HT-29 (cell line): Measurements from ENCODE around the gene RDH8. TPM values are rescaled to one million over a fixed set of nuclear protein-coding genes. Genes with fewer than 3 reads are reported as not detected.
"Not testable (repeated sequence)": the region's sequence is repeated elsewhere in the genome, so short reads cannot be mapped to it uniquely, and the experiment has no call there.

ENCODE experiments used
- DNase-seq: peaks from one replicate; pipeline ENCODE4 v3.0.0-alpha.2; 2015; ENCODE audit warnings: low spot score
- total RNA-seq: library from RNA; depleted of rRNA; stranded (reverse); fragments of >200 nt; shearing (Covaris generic); gene quantifications from 2 replicates; pipeline ENCODE4 v1.2.3, GENCODE V29; 2014

The RDH8 gene
- total RNA-seq, 1 experiment from 2014 or later, result not detected

DNA sequence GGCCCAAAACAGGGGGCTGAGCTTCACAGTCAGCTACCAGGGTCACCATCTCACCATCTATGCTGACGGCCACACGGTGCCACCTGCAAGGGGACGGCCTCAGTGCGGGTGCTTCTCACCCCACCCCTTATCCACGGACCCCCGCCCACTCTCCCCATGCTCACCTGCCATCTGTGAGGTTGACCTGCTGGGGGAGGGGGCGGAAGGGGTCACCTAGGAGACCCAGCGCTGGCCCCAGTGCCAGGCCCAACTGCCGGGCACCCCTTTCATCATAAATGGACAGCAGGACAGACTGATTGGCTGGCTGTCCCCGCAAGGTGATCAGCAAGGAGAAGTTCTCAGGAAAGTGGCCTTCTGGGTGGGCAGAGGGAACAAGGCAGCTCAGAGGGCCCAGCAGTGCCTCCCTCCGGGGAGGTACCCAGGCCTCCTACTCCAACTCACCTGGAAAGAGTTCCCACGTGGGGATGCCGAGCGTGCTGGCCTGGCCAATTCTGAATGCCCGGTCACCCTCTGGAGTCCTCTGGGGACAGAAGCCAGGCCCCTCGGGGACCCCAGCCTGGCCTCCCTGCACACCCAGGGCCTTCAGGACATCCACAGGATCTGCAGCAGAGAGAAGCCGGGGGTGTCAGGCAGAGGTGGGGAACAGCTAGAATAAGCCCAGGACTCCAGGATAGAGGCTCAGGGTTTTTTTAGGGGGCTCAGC is 7.5 kb upstream of the RDH8 start:
- no peak for DNase-seq

DNA sequence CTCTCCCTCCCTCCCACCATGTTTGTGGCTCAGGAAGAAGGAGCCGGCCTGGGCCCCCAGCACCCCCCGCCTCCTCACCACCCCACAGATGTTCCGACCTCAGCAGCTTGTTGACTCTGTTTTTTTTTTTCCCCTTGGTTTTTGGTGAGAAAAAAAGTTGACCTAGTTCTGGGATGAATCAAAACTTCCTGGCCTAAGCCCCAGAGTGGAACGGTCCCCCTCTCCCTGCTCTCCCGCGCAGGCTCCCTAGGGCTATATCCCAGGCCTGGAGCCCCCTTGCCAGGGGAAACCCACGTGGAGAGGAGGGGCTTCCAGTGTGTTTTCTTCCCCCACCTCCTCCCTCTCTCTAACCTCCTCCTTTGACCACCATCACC is 7.0 kb upstream of the RDH8 start:
- no peak for DNase-seq

DNA sequence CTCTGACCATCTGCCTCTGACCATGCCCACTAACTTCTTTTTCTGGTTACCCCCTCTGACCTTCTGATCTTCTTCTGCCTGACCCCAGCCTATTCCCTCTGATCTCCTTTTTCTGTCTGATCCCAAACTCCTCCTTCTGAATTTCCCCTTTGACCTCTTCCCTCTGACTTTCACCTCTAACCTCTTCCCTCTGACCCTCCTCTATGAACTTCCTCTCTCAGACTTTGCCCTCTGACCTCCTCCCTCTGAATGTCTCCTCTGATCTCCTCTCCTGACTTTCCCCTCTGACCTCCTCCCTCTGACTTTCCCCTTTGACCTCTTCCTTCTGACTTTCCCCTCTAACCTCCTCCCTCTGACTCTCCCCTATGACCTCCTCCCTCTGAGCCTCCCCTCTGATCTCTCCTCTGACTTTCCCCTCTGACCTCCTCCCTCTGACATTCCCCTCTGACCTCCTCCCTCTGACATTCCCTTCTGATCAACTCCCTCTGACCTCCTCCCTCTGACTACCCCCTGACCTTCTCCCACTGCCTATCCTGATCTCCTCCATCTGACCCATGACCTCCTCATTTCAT is 6.4 kb upstream of the RDH8 start:
- DNase-seq, result no peak

DNA sequence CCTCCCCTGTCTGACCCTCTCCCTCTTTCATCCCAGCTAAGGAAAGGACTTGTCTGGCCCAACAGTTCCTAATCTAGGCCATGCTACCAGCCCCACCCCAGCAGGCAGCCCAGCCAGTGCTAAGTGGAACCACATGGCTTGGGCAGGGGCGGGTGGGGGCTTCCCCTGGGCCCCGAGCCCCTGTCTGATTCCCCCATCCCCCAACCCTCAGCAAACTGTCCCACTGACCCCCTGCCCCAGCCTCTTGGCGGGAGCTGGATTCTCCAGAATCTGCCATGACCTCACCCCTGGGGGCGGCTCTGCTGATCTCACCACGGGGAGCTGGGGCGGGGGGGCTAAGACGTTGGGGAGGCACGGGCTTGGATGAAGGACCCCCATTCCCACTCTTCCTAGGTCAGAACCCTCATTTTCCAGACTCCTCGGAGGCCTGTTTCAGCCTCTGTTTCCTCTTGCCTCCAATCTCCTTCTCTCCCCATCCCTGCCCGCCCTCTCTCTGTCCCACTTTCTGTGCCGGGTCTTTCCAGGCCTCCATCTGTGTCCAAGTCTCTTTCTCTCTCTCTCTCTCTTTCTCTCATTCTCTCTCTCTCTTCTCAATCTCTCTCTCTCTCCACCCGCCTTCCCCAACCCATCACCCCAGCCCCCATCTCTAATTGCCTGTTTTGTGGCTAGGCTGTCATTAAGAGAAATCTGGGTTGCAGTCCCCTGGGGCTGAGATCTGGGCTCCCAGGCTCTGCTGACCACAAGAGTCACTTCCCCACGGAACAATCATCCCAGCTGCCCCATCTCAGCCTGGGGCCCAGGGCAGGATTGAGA is 5.7 kb upstream of the RDH8 start:
- DNase-seq, result no peak

DNA sequence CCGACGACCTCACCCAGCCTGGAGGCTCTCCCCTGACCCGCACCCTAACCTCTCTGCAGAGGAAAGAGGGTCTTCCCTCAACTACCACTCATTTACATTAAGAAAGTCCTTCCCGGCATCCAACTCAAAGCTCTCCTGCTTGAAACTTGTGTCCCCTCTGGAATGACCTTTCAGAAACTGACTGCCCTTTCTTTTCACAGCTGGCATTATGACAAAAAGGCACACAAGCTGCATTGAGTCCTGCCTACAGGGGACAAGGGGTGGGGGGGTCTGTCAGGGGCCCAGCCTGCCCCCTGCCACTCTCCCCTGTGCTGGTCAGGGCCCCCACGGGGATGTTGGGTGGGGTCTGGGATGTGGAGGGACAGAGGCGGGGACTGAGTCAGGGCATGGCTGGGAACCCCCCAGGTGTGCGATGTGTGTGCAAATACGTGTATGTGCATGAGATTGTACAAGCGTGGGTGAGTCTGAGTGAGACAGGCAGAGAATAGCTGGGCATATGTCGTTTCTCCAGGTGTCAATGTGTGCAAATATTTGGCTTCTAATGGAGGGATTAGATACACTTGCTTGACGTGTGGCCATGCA is 5.0 kb upstream of the RDH8 start:
- no peak for DNase-seq

DNA sequence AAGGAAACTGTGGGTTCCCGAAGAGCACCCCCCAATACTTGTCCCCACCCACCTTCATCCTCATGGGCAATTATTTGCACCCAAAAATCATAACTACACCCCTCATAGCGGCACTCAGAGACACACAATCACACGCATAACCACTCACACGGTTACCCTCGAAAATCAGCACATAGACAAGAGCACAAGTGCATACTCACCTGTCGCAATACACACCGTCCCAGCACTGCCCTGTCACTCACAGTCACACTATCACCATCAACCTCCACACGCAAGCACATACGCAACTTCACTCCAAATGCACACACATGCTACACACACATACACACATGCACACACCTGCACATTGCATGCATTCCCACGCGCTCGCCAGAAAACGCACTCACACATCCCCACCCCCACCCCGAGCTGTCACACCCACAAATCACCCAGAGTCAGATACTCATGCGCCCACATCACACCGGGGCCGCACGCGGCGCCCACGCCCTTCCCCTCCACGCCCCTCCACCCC is 3.5 kb upstream of the RDH8 start:
- no peak for DNase-seq

DNA sequence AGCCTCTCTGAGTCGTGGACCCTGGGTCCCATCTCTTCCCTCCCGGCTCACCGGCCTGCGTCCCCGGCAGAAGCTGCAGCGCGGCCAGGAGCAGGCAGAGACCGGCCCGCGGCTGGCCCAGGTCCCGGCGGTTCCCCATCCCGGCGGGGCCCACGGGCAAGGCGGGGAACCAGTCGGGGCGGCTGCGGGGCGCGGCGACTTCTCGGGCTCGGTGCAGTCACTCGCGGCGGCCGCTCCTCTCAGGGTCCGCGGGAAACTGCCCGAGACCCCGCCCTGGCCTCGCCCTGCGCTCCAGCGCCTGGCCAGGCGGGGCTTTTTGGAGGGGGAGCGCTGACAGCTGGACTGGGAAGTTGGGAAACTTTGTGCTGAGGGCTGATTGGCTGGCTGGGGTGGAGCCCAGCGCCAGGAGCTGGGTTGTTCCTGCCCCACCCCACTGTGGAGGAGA is 3.0 kb upstream of the RDH8 start, which contains the start of gene COL5A3:
Gene COL5A3, minus strand, starts transcription at position 258 of the 445 bp plus-strand sequence. Its CDS starts 119 bp downstream, at position 139.
- DNase-seq, result no peak

DNA sequence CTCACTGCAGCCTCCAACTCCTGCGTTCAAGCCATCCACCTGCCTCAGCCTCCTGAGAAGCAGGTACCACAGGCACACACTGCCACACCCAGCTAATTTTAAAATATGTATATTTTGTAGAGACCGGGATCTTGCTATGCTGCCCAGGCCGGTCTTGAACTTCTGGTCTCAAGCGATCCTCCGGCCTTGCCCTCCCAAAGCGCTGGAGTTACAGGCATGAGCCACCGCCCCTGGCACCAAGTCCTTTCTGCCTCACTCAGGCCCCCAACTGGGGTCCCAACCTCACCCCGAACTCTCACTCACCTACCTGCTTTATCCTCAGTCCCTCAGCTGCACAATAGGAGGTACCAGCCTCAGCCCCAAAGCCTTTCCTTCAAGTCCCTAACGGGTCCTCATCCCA is 2.3 kb upstream of the RDH8 start:
- no peak for DNase-seq

DNA sequence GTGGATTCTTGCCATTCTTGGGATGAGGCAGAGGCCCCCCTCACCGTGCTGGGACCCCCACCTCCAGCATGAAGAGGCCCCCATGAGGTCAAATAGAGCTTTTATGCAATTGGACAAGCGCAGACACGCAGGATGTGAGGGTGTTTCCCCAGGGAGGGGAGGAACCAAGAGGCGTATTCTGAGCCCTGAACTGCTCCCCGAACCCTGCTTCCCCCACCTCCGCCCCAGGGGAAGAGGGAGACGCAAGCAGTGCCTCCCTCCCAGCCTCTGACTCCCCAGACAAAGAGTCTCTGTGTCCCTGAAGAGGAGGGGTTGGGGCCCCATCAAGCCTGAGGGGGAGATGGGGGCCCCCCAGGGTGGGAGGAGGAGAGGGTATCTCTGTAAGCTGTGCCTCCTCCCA is 1.3 kb upstream of the RDH8 start:
- no peak for DNase-seq

DNA sequence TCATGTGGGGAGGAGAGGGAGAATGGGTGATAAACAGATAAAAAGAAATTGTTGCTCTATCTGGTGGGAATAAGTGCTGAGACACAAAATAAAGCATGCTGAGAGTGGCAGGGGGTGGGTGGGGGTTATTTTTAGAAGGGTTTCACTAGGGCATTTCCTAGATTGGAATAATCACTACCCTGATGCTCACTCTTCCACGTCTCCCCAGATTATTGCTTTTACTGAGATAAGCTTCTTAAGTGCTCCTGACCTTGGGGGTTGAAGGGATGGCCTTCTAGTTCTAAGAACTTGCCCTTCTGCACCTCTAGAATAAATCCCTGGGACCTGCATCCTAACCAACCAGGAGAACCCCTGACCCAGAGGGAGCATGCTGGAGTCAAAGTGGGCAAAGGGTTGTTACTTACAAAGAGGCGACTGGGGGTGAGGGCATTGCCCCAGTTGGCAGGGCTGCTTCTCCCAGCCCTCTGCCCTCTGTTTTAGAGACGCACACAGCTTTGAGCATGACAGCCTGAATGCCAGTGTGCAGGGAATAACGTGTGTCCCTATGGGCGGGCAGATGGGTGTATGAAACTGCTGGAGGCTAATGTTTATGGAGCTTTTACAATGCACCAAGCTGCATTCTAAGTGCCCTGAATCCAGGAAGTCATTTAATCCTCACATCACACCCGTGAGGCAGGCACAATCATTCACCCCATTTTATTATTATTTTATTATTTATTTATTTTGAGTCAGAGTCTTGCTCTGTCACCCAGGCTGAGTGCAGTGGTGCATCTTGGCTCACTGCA is 743 bp downstream of the RDH8 start:
- no peak for DNase-seq

DNA sequence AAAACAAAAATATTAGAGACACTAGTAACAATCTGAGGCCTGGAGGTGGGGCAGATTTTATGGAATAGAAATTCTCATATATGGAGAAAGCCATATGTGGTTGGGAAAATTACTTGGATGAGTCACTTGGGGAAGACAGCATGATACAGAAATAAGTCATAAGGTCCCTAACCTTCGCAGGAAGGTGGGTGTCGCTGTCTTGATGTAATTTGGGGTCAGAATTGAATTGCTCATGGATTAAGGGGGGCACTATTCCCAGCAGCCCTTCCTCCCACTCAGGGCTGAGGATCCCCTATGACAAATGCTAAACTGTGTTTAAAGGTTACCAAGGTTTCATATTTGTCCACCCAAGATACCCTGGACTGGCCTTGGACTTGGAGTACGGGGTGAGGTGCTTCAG is 5.0 kb downstream of the RDH8 start:
- no peak for DNase-seq

DNA sequence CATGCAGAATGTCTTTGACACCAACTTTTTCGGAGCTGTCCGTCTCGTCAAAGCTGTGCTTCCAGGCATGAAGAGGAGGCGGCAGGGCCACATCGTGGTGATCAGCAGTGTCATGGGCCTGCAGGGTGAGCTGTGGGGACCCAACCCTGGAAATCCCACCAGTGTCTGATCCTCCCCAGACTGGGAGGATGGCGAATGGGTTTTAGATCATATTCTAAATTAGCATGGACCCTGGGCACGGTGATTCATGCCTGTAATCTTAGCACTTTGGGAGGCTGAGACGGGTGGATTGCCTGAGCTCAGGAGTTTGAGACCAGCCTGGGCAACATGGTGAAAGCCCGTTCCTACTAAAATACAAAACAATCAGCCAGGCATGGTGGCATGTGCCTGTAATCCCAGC is 5.5 kb downstream of the RDH8 start:
- no peak for DNase-seq

DNA sequence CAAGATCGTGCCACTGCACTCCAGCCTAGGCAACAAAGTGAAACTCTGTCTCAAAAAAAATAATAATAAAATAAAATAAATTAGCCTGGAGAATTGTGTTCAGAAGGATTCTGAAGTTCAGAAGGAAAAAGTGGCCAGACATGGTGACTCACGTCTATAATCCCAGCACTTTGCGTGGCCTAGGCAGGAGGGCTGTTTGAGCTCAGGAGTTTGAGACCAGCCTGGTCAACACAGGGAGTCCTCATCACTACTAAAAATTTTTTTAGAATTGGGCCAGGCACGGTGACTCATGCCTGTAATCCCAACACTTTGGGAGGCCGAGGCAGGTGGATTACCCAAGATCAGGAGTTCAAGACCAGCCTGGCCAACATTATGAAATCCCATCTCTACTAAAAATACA is 6.0 kb downstream of the RDH8 start:
- DNase-seq, result no peak

DNA sequence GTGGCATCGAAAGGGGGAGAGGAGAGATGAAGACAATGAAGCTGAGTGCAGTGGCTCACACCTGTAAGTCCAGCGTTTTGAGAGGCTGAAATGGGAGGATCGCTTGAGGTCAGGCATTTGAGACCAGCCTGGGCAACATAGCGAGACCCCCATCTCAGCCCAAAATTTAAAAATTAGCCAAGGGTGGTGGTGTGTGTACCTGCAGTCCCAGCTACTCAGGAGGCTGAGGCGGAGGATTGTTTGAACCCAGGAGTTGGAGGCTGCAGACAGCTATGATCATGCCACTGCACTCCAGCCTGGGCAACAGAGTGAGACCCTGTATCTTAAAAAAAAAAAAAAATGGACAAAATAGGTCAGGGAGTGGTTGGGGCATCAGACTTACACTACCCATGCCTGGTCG is 7.6 kb downstream of the RDH8 start:
- no peak for DNase-seq

DNA sequence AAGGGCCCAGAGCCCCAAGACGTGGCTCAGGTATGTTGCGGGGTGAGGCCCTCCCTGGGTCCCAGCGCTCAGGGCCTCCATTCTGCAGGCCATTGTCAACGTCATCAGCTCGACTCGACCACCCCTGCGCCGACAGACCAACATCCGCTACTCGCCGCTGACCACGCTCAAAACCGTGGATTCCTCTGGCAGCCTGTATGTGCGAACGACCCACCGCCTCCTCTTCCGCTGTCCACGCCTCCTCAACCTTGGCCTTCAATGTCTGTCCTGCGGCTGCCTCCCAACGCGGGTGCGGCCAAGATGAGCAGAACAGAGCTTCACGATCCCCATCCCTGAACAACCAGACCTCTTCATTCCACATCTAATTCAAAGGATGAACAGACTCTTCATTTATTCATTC is 8.2 kb downstream of the RDH8 start:
- DNase-seq, result no peak

DNA sequence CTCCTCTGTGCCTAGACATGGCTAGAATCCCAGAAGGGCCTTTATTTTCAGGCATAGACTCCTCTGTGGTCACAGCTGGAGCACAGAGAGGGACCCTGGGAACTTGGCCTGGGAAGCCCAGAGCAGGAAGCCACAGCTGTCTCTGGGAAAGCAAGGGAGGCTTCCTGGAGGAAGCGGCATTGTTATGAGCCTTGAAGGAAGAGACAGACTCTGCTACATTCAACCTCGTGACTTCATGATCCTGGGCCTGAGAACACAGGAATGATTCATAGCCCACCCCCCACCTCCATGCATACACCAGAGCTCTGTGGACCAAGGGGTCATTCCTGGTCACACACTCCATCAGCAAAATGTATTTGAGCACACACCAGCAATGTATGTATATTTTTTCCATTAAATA is 8.6 kb downstream of the RDH8 start:
- no peak for DNase-seq

DNA sequence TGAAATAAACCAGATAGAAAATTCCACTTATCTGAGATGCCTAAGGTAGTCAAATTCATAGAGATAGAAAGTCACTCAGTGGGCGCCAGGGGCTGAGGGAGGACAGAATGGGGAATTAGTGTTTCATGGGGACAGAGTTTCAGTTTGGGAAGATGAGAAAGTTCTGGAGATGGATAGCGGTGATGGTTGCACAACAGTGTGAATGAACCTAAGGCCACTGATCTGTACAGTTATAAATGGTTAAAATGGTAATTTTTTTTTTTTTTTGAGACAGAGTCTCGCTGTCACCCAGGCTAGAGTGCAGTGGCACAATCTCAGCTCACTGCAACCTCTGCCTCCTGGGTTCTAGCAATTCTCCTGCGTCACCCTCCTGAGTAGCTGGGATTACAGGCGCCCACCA is 9.8 kb downstream of the RDH8 start:
- DNase-seq, result not testable (repeated sequence)

DNA sequence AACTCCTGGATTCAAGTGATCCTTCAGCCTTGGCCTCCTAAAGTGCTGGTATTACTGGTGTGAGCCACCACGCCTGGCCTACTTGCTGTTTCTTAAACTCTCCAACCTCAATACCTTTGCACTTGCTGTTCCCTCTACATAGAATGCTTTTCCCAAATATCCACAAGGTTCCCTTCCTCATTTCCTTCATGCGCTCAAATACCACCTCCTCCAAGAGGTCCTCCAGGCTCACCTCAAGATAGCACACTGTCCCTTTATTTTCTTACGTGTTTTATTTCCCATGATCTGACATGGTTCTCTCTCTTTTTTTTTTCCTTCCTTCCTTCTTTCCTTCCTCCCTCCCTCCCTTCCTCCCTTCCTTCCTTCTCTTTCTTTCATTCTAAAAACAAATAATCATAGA is 13.5 kb downstream of the RDH8 start:
- DNase-seq, result no peak

DNA sequence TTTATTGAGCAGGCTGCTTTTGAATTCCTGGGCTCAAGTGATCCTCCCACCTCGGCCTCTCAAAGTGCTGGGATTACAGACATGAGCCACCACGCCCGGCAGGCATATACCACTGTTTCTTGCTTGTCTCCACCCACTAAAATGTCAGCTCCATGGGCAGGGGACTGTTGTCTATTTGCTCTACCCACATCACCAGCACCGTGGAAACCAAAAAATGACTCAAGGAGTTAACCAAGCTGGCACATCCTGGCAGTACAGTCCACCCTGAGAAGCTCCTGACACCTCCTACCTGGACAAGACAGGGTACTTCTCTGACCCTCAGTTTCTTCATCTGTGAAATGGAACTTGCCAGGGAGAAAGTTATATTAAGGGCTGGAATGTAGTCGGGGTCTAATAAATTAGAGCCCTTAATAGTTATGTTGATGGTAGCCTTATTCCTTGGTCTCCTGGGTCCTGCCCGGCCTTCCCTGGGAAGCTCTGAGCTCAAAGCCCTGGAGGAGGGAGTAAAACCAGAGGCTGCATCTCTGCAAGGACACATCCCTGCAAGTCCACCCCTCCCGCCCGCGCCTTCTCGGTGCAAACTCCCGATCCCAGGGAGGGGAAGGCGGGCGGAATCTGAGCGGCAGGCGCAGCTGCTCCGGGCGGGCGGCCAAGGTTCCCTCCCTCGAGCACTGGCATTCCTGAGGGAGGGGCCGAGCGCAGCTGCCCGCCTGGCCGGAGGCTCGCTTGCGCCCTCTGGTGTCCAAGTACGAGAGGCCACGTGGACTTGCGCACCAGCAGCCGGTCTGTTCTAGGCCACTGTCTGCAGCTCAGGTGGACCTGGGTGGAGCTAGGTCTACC is 14.1 kb downstream of the RDH8 start:
- DNase-seq, result peak; percentile 90

DNA sequence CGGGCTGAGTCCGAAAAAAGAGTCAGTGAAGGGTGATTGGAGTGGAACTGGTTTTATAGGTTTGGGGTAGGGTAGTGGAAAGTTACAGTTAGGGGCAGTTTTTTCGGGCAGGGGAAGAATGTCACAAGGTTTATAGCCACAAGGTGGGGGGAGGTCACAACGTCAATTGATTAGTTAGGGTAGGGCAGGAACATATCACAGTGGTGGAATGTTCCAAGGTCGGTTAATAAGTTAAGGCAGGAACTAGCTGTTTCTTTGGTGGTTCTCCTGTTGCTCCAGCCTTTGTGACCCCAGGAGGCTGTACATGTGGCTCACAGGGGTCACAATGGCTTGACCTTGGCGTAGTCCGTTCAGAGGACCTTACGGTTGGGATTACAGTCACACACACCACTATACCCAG is 20.3 kb downstream of the RDH8 start:
- DNase-seq, result no peak
